ENCODE measurements around the gene NDUFA3.

NDUFA3 gene

GRCh38 chr19:54123682-54124081 lies 21.0 kb downstream of the NDUFA3 start:
- no peak overlapping the region for H3K4me3 ChIP-seq (ENCODE audit: low read depth, low read length)
- no peak for DNase-seq (ENCODE audit: low read depth, low spot score)
- in situ Hi-C loops (cut with HindIII; ENCODE audit: low sequenced_read_pairs), result no loop called here
- no peak for TF ChIP-seq CTCF (IDR thresholded peaks at IDR 0.05; ENCODE audit: low read depth, low read length)

GRCh38 chr19:54124393-54124792 lies 21.7 kb downstream of the NDUFA3 start:
- in situ Hi-C loops (cut with HindIII; ENCODE audit: low sequenced_read_pairs), result no loop called here
- H3K4me3 ChIP-seq (ENCODE audit: low read depth, low read length), result no peak overlapping the region
- no peak for DNase-seq (ENCODE audit: low read depth, low spot score)
- no peak for TF ChIP-seq CTCF (IDR thresholded peaks at IDR 0.05; ENCODE audit: low read depth, low read length)

- DNase-seq (ENCODE audit: low read depth, low spot score), result no peak
- in situ Hi-C loops (cut with HindIII; ENCODE audit: low sequenced_read_pairs), result no loop called here
- TF ChIP-seq CTCF (IDR thresholded peaks at IDR 0.05; ENCODE audit: low read depth, low read length), result no peak
- H3K4me3 ChIP-seq (ENCODE audit: low read depth, low read length), result no peak overlapping the region
Observed at GRCh38 chr19:54125713-54126112, 23.1 kb downstream of the NDUFA3 start.

GRCh38 chr19:54127688-54128440 lies 25.2 kb downstream of the NDUFA3 start:
- in situ Hi-C loops (cut with HindIII; ENCODE audit: low sequenced_read_pairs), result no loop called here
- no peak for DNase-seq (ENCODE audit: low read depth, low spot score)
- no peak overlapping the region for H3K4me3 ChIP-seq (ENCODE audit: low read depth, low read length)
- no peak for TF ChIP-seq CTCF (IDR thresholded peaks at IDR 0.05; ENCODE audit: low read depth, low read length)

GRCh38 chr19:54128441-54128725 lies 25.7 kb downstream of the NDUFA3 start:
- H3K4me3 ChIP-seq (ENCODE audit: low read depth, low read length), result no peak overlapping the region
- no peak for DNase-seq (ENCODE audit: low read depth, low spot score)
- in situ Hi-C loops (cut with HindIII; ENCODE audit: low sequenced_read_pairs), result no loop called here
- no peak for TF ChIP-seq CTCF (IDR thresholded peaks at IDR 0.05; ENCODE audit: low read depth, low read length)

- DNase-seq (ENCODE audit: low read depth, low spot score), result no peak
- no peak for TF ChIP-seq CTCF (IDR thresholded peaks at IDR 0.05; ENCODE audit: low read depth, low read length)
- no peak overlapping the region for H3K4me3 ChIP-seq (ENCODE audit: low read depth, low read length)
- in situ Hi-C loops (cut with HindIII; ENCODE audit: low sequenced_read_pairs), result no loop called here
Observed at GRCh38 chr19:54128796-54129616, 26.4 kb downstream of the NDUFA3 start.

Measured in astrocyte of the spinal cord (primary cell).